Endothelial cell of umbilical vein (primary cell): Measurements from ENCODE around the gene AP2A2. TPM values are rescaled to one million over a fixed set of nuclear protein-coding genes. Genes with fewer than 3 reads are reported as not detected.
A peak's percentile ranks its signal among the peaks of the same experiment; 100 is the strongest.

Experiments used
- BruUV-seq: library from RNA; stranded (reverse); fragments of 400-500 nt; replicated peaks from 2 replicates; lab custom pipeline; 2021; lab: Mats Ljungman, UMichigan
- CTCF ChIA-PET: fragments of 300-600, 350-600 bp; sonication (Branson Sonifier 250); formaldehyde crosslinking; loops from one replicate; lab custom pipeline; 2021; ENCODE audit warnings: antibody characterized with exemption, inconsistent platforms; lab: Charles Lee
- POLR2A ChIA-PET: fragments of 300-600, 350-600 bp; sonication (Branson Sonifier 250); formaldehyde crosslinking; loops from one replicate; lab custom pipeline; 2021; ENCODE audit warnings: antibody characterized with exemption, inconsistent platforms; lab: Charles Lee
- DNase-seq: peaks from one replicate; pipeline ENCODE4 v3.0.0-alpha.2; 2011; ENCODE audit warnings: low read depth, low spot score
- FAIRE-seq: peaks from 2 replicates; lab custom pipeline; 2011; peaks lifted over from hg19 to GRCh38; lab: Jason Lieb, UNC
- H2AFZ ChIP-seq: 2 replicates; pipeline ENCODE4 v1.6.0; 2012; ENCODE audit warnings: low read depth, low read length, control low read depth, inconsistent platforms
- H3K27ac ChIP-seq: 2 replicates; pipeline ENCODE4 v1.5.1; 2011; ENCODE audit warnings: low read depth, mild to moderate bottlenecking, control low read depth, low read length, moderate library complexity; ENCODE audit not compliant: insufficient read depth
- H3K27me3 ChIP-seq, 2 experiments: 2 replicates each; pipeline versions ENCODE4 v1.6.0 to v1.6.1; 2011; ENCODE audit warnings: low read length in 2 of 2, mixed read lengths in 1 of 2; ENCODE audit not compliant: control insufficient read depth in 2 of 2, insufficient read depth in 2 of 2
- H3K36me3 ChIP-seq, 2 experiments: 2 replicates in 1 of 2; 3 replicates in 1 of 2; pipeline ENCODE4 v1.5.1; 2011; ENCODE audit warnings: low read length in 2 of 2, mild to moderate bottlenecking in 1 of 2, moderate library complexity in 1 of 2; ENCODE audit not compliant: control insufficient read depth in 2 of 2, insufficient read depth in 2 of 2; ENCODE audit errors: extremely low read depth in 1 of 2
- H3K4me1 ChIP-seq: 3 replicates; pipeline ENCODE4 v1.5.1; 2011; ENCODE audit warnings: mild to moderate bottlenecking, low read length; ENCODE audit not compliant: control insufficient read depth, insufficient read depth; ENCODE audit errors: extremely low read depth
- H3K4me2 ChIP-seq: 2 replicates; pipeline ENCODE4 v1.6.1; 2011; ENCODE audit warnings: low read length, control low read depth, mixed read lengths; ENCODE audit not compliant: insufficient read depth
- H3K4me3 ChIP-seq, 3 experiments: fragments of 200-600 bp in 1 of 3; sonication (generic), shearing (Covaris generic) in 1 of 3; replicated peaks in 1 of 3; 2 replicates each; pipeline ENCODE4 v1.5.1; 2011 to 2016; ENCODE audit warnings: control low read depth in 3 of 3, low read length in 3 of 3, mild to moderate bottlenecking in 2 of 3, inconsistent platforms in 1 of 3, low read depth in 1 of 3, moderate library complexity in 1 of 3; ENCODE audit not compliant: insufficient read depth in 1 of 3
- H3K79me2 ChIP-seq: 2 replicates; pipeline ENCODE4 v1.6.0; 2012; ENCODE audit warnings: low read length, inconsistent platforms; ENCODE audit not compliant: control insufficient read depth, insufficient read depth
- H3K9ac ChIP-seq: replicated peaks from 2 replicates; pipeline ENCODE3; 2011; ENCODE audit warnings: low read length, control low read depth; ENCODE audit not compliant: insufficient read depth; ENCODE audit errors: extremely low read depth
- H3K9me1 ChIP-seq: replicated peaks from 3 replicates; pipeline ENCODE4 v1.6.0; 2011; ENCODE audit warnings: mild to moderate bottlenecking, low read length; ENCODE audit not compliant: control insufficient read depth, insufficient read depth; ENCODE audit errors: extremely low read depth
- H3K9me3 ChIP-seq: replicated peaks from 2 replicates; pipeline ENCODE4 v1.5.1; 2012; ENCODE audit warnings: low read length, inconsistent platforms; ENCODE audit not compliant: control insufficient read depth, insufficient read depth
- H4K20me1 ChIP-seq: replicated peaks from 2 replicates; pipeline ENCODE3; 2011; ENCODE audit warnings: mild to moderate bottlenecking, low read length; ENCODE audit not compliant: control insufficient read depth, insufficient read depth; ENCODE audit errors: extremely low read depth
- CTCF ChIP-seq, 2 donors: IDR thresholded peaks; 1 replicate in 1 of 2; 2 replicates in 1 of 2; pipeline ENCODE4 v1.5.1; 2011; ENCODE audit warnings: low read length in 2 of 2, mild to moderate bottlenecking in 2 of 2, moderate library complexity in 2 of 2, control low read depth in 1 of 2, inconsistent platforms in 1 of 2, low read depth in 1 of 2; ENCODE audit not compliant: insufficient read depth in 1 of 2; ENCODE audit errors: extremely low read depth in 1 of 2
- EZH2 ChIP-seq: IDR thresholded peaks from 2 replicates; pipeline ENCODE4 v1.6.1; 2012; ENCODE audit warnings: borderline replicate concordance, low read depth, mild to moderate bottlenecking, moderate library complexity, low read length, inconsistent platforms; ENCODE audit not compliant: severe bottlenecking
- FOS ChIP-seq: IDR thresholded peaks from 2 replicates; pipeline ENCODE4 v1.6.1; 2011; ENCODE audit warnings: mild to moderate bottlenecking, low read length, moderate library complexity, borderline replicate concordance; ENCODE audit not compliant: insufficient read depth
- GATA2 ChIP-seq: IDR thresholded peaks from 2 replicates; pipeline ENCODE4 v1.7.0; 2011; ENCODE audit warnings: low read depth, mild to moderate bottlenecking, moderate library complexity, mixed read lengths, low read length; ENCODE audit not compliant: insufficient read length, insufficient read depth
- JUN ChIP-seq: IDR thresholded peaks from 2 replicates; pipeline ENCODE4 v1.6.1; 2011; ENCODE audit warnings: borderline replicate concordance, low read depth; ENCODE audit not compliant: insufficient read length, insufficient read depth
- MAX ChIP-seq: IDR thresholded peaks from 2 replicates; pipeline ENCODE4 v1.6.1; 2011; ENCODE audit not compliant: insufficient read depth, insufficient read length
- MYC ChIP-seq: IDR thresholded peaks from one replicate; pipeline ENCODE4 v1.6.1; 2011; ENCODE audit warnings: mild to moderate bottlenecking, low read depth, low read length
- POLR2A ChIP-seq: IDR thresholded peaks from 2 replicates; pipeline ENCODE4 v1.6.1; 2012; ENCODE audit warnings: low read depth, mild to moderate bottlenecking, control low read depth, low read length
- POLR2AphosphoS5 ChIP-seq: IDR thresholded peaks from 2 replicates; pipeline ENCODE4 v1.6.1; 2012; ENCODE audit warnings: low read depth, mild to moderate bottlenecking, control low read depth, low read length, moderate library complexity; ENCODE audit not compliant: insufficient read depth
- dilution Hi-C: fragments of 300-500 bp; cut with MboI; formaldehyde crosslinking; loops from one replicate; pipeline ENCODE4 v1.15.0; 2019; ENCODE audit warnings: low sequenced_read_pairs; ENCODE audit not compliant: extremely low pct_ligation_motif_present
- intact Hi-C: fragments of 100-400 bp; cut with micrococcal nuclease; formaldehyde crosslinking; loops from one replicate; pipeline ENCODE4 v1.10.0; 2022
- polyA plus RNA-seq, 4 experiments: library from polyadenylated mRNA; depleted of rRNA in 3 of 4; stranded (reverse) in 3 of 4; unstranded in 1 of 4; fragments of >200 nt; gene quantifications; 2 replicates each; pipeline versions ENCODE4 v1.2.1 to v1.2.3, GENCODE V29; 2011 to 2012; ENCODE audit warnings: missing spikeins in 1 of 4
- total RNA-seq: library from RNA; stranded (reverse); gene quantifications from 2 replicates; pipeline ENCODE4 v1.2.3, GENCODE V29; 2021

Gene AP2A2
- total and polyA plus RNA-seq, 2 donors (not counting 3 experiments of a cell fraction or from before 2014, with no cell fraction given) = 89.5 to 92.6 TPM

GRCh38 chr11:954392-955153, 28.9 kb downstream of the AP2A2 start:
- FAIRE-seq = peak; percentile 21
- H3K4me3 ChIP-seq = no peak overlapping the region
- peaks cover 0 to 10% of the 10 kb centered on the region in 2 experiments for H3K36me3 ChIP-seq
- no peak overlapping the region for H3K4me2 ChIP-seq
- peaks cover 51% of the 10 kb centered on the region for H3K79me2 ChIP-seq
- DNase-seq = no peak
- no peaks in the 10 kb centered on the region for H3K9me1 ChIP-seq
- ChIA-PET CTCF (interaction anchor here (0.8 to 1.7 kb wide), 2 partner anchors 10 to 30 kb away, joined by 3 to 4 read pairs; no protein-coding TSS in a partner anchor), POLR2A (no interaction called here)
- no peak overlapping the region for H3K9ac ChIP-seq
- H3K4me1 ChIP-seq = no peaks in the 10 kb centered on the region
- dilution Hi-C loops = no loop called here
- no peak overlapping the region for H3K27ac ChIP-seq
- intact Hi-C loops = no loop called here
- no peaks in the 10 kb centered on the region for H3K9me3 ChIP-seq
- TF ChIP-seq POLR2AphosphoS5 = no peak
- TF ChIP-seq EZH2 = no peak
- no peak for TF ChIP-seq CTCF (IDR thresholded peaks at IDR 0.05; ENCODE audit: extremely low read depth in 1 of 2, insufficient read depth in 1 of 2, low read depth in 1 of 2, low read length in 2 of 2)
- TF ChIP-seq MAX = no peak
- TF ChIP-seq FOS = no peak
- no peak for TF ChIP-seq JUN
- no peak for TF ChIP-seq MYC
- no peak for TF ChIP-seq GATA2
- no peak for TF ChIP-seq POLR2A
- no peak overlapping the region for H2AFZ ChIP-seq
- peaks cover 2% of the 10 kb centered on the region for H4K20me1 ChIP-seq
- no TSS peak for BruUV-seq
- no peaks in the 10 kb centered on the region for H3K27me3 ChIP-seq
